K562 (cell line): ENCODE results near the gene SLC6A9. TPM values are rescaled to one million over a fixed set of nuclear protein-coding genes. Genes with fewer than 3 reads are reported as not detected.

ENCODE experiments used
- CBX3 ChIP-seq, 2 experiments: IDR thresholded peaks; 1 replicate in 1 of 2; 2 replicates in 1 of 2; pipeline ENCODE4 v1.6.1; 2012; ENCODE audit warnings: inconsistent platforms in 2 of 2, low read length in 2 of 2, borderline replicate concordance in 1 of 2, control low read depth in 1 of 2
- E2F1 ChIP-seq: sonication (generic); formaldehyde crosslinking; IDR thresholded peaks from 2 replicates; pipeline ENCODE4 v1.8.1; 2023; ENCODE audit warnings: mild to moderate bottlenecking, missing genetic modification reagents, moderate library complexity
- LCOR ChIP-seq: sonication (generic); formaldehyde crosslinking; IDR thresholded peaks from 2 replicates; pipeline ENCODE4 v1.8.0; 2022; ENCODE audit warnings: mild to moderate bottlenecking, missing genetic modification reagents
- RERE ChIP-seq: sonication (generic); formaldehyde crosslinking; IDR thresholded peaks from 2 replicates; pipeline ENCODE4 v1.8.0; 2023; ENCODE audit warnings: missing genetic modification reagents, mild to moderate bottlenecking, borderline replicate concordance
- SMAD1 ChIP-seq: fragments of 150-350 bp; IDR thresholded peaks from 2 replicates; pipeline ENCODE4 v1.6.1; 2014; ENCODE audit warnings: low read length, low read depth; ENCODE audit not compliant: partially characterized antibody
- SMARCB1 ChIP-seq: IDR thresholded peaks from 2 replicates; pipeline ENCODE4 v1.6.1; 2011; ENCODE audit warnings: improper control_type of control experiment, low read depth; ENCODE audit not compliant: insufficient read length
- SNIP1 ChIP-seq: fragments of 450-650 bp; IDR thresholded peaks from 2 replicates; pipeline ENCODE4 v1.7.1; 2017; ENCODE audit warnings: low read depth, mild to moderate bottlenecking
- SP1 ChIP-seq: sonication (generic); formaldehyde crosslinking; IDR thresholded peaks from 2 replicates; pipeline ENCODE4 v1.8.1; 2022; ENCODE audit warnings: mild to moderate bottlenecking, missing genetic modification reagents
- TFAP4 ChIP-seq: sonication (generic); formaldehyde crosslinking; IDR thresholded peaks from 2 replicates; pipeline ENCODE4 v1.8.0; 2022; ENCODE audit warnings: missing genetic modification reagents, mild to moderate bottlenecking, moderate library complexity, borderline replicate concordance
- U2AF2 ChIP-seq: fragments of 200-400 bp; formaldehyde crosslinking; optimal IDR thresholded peaks from 2 replicates; pipeline ENCODE3; 2017; ENCODE audit warnings: low read depth, mild to moderate bottlenecking, low read length
- UBTF ChIP-seq, 2 experiments: IDR thresholded peaks; 2 replicates each; pipeline ENCODE4 v1.6.1; 2012; ENCODE audit warnings: improper control_type of control experiment in 2 of 2, low read depth in 2 of 2, low read length in 2 of 2, borderline replicate concordance in 1 of 2
- ZBTB33 ChIP-seq: sonication (generic); formaldehyde crosslinking; IDR thresholded peaks from 2 replicates; pipeline ENCODE4 v1.8.1; 2023; ENCODE audit warnings: mild to moderate bottlenecking, missing genetic modification reagents
- ZNF764 ChIP-seq: fragments of 250-450 bp; sonication (Bioruptor Pico); IDR thresholded peaks from 2 replicates; pipeline ENCODE4 v1.4.0; 2020; ENCODE audit warnings: low read depth, mild to moderate bottlenecking, moderate library complexity
- ZNF785 ChIP-seq: fragments of 250-450 bp; sonication (Bioruptor Pico); IDR thresholded peaks from 2 replicates; pipeline ENCODE4 v1.4.0; 2020; ENCODE audit warnings: mild to moderate bottlenecking
- polyA plus RNA-seq, 8 experiments: library from polyadenylated mRNA; depleted of rRNA in 4 of 8; stranded (reverse) in 5 of 8; unstranded in 3 of 8; fragments of >200 nt; fragmentation: Nextera tagmentation in 2 of 8; fragmentation: Illumina TruSeq in 1 of 8; extraction: Ambion mirVana in 2 of 8; extraction: Trizol in 1 of 8; gene quantifications; 2 replicates each; pipeline versions ENCODE4 v1.2.1 to v1.2.3, GENCODE V29; 2011 to 2014; ENCODE audit warnings: inconsistent platforms in 1 of 8, missing spikeins in 1 of 8
- total RNA-seq, 7 experiments: library from RNA; depleted of rRNA in 6 of 7; stranded (reverse); fragments of >200 nt in 6 of 7; fragmentation: Illumina TruSeq in 2 of 7; extraction: Trizol in 2 of 7; gene quantifications; 2 replicates each; pipeline versions ENCODE4 v1.2.1 to v1.2.3, GENCODE V29; 2011 to 2021; ENCODE audit warnings: low replicate concordance in 1 of 7

Gene SLC6A9
- total and polyA plus RNA-seq, 9 of the 15 experiments (the other 6 are each of a cell fraction or from before 2014, with no cell fraction given), result 0.17 to 18.7 (median 2.9) TPM

- TF ChIP-seq ZBTB33 (CRISPR knock-in tag) (0 out of 2 replicates have a peak, but pooled peaks have one; percentile 34), UBTF (IDR thresholded peaks at IDR 0.05; ENCODE audit: borderline replicate concordance in 1 of 2, low read depth in 2 of 2, low read length in 2 of 2) (peak in 1 of 2 experiments; percentile 3; a peak in 1 of 4 replicates), RERE (CRISPR knock-in tag) (no peak), U2AF2 (no peak), LCOR (no peak), ZNF764 (CRISPR knock-in tag) (no peak), SP1 (CRISPR knock-in tag) (no peak), ZNF785 (CRISPR knock-in tag) (no peak), SNIP1 (no peak), SMAD1 (no peak), SMARCB1 (no peak), E2F1 (CRISPR knock-in tag) (no peak), CBX3 (IDR thresholded peaks at IDR 0.05; ENCODE audit: borderline replicate concordance in 1 of 2, low read length in 2 of 2) (no peak), TFAP4 (peak; percentile 78; the same call in 1 of the 2 replicates)
These were observed 51.6 kb downstream of the SLC6A9 start (continued) for GRCh38 chr1:43979528-43980254.
